IMR-90 (cell line): ENCODE results near the gene BBS12. TPM values are rescaled to one million over a fixed set of nuclear protein-coding genes. Genes with fewer than 3 reads are reported as not detected.

Source experiments
- ATAC-seq: fragments of 200-7000 bp; cut with Tn5 transposase; 2 replicates; pipeline ENCODE4 v1.9.1; 2020; ENCODE audit warnings: low read depth, mild to moderate bottlenecking, moderate library complexity
- BruUV-seq: library from RNA; stranded (reverse); fragments of 400-500 nt; replicated peaks from 2 replicates; lab custom pipeline; 2021; lab: Mats Ljungman, UMichigan
- CTCF ChIA-PET: fragments of 300-600 bp; formaldehyde crosslinking; extraction: SDS; loops from one replicate; lab custom pipeline; 2021; ENCODE audit warnings: antibody characterized with exemption; lab: Yijun Ruan, JAX
- POLR2A ChIA-PET: fragments of 300-600 bp; sonication (Branson Sonifier 250); formaldehyde crosslinking; loops from one replicate; lab custom pipeline; 2022; ENCODE audit warnings: antibody characterized with exemption; ENCODE audit not compliant: unreplicated experiment; lab: Charles Lee
- DNase-seq: peaks from one replicate; pipeline ENCODE4 v3.0.0; 2013
- H2AFZ ChIP-seq: replicated peaks from 2 replicates; pipeline ENCODE3; 2013; ENCODE audit warnings: low read length, mild to moderate bottlenecking; ENCODE audit not compliant: poor library complexity
- H2AK5ac ChIP-seq: 2 replicates; pipeline ENCODE4 v1.6.1; 2013; ENCODE audit warnings: low read depth, low read length, inconsistent platforms
- H2AK9ac ChIP-seq: replicated peaks from 2 replicates; pipeline ENCODE3; 2013; ENCODE audit warnings: mild to moderate bottlenecking, low read depth, low read length, moderate library complexity; ENCODE audit not compliant: poor library complexity
- H2BK120ac ChIP-seq: 2 replicates; pipeline ENCODE4 v1.6.1; 2013; ENCODE audit warnings: low read depth, low read length, inconsistent platforms
- H2BK15ac ChIP-seq: 3 replicates; pipeline ENCODE4 v1.6.1; 2013; ENCODE audit warnings: low read depth, low read length, inconsistent platforms
- H2BK20ac ChIP-seq: 2 replicates; pipeline ENCODE4 v1.6.1; 2013; ENCODE audit warnings: low read depth, mild to moderate bottlenecking, inconsistent platforms, low read length, moderate library complexity
- H2BK5ac ChIP-seq: 2 replicates; pipeline ENCODE4 v1.6.1; 2013; ENCODE audit warnings: mild to moderate bottlenecking, low read depth, low read length, inconsistent platforms; ENCODE audit not compliant: poor library complexity, severe bottlenecking
- H3K14ac ChIP-seq: replicated peaks from 2 replicates; pipeline ENCODE4 v1.6.1; 2013; ENCODE audit warnings: low read depth, low read length, inconsistent platforms
- H3K18ac ChIP-seq: 2 replicates; pipeline ENCODE4 v1.6.1; 2013; ENCODE audit warnings: low read depth, low read length, control low read depth
- H3K23ac ChIP-seq: 2 replicates; pipeline ENCODE4 v1.6.1; 2013; ENCODE audit warnings: low read depth, low read length, inconsistent platforms
- H3K27ac ChIP-seq: 2 replicates; pipeline ENCODE4 v1.5.1; 2013; ENCODE audit warnings: mild to moderate bottlenecking, control low read depth, low read length; ENCODE audit not compliant: insufficient read depth
- H3K27me3 ChIP-seq: 2 replicates; pipeline ENCODE4 v1.6.1; 2013; ENCODE audit warnings: low read length; ENCODE audit not compliant: control insufficient read depth, insufficient read depth
- H3K36me3 ChIP-seq: 2 replicates; pipeline ENCODE4 v1.6.1; 2013; ENCODE audit warnings: low read length, mixed read lengths; ENCODE audit not compliant: control insufficient read depth, insufficient read depth
- H3K4ac ChIP-seq: 2 replicates; pipeline ENCODE4 v1.6.1; 2013; ENCODE audit warnings: low read depth, low read length, inconsistent platforms
- H3K4me1 ChIP-seq: 2 replicates; pipeline ENCODE4 v1.6.1; 2013; ENCODE audit warnings: low read length, mixed read lengths; ENCODE audit not compliant: control insufficient read depth, insufficient read depth
- H3K4me2 ChIP-seq: 2 replicates; pipeline ENCODE4 v1.6.1; 2013; ENCODE audit warnings: low read depth, mild to moderate bottlenecking, control low read depth, low read length, moderate library complexity
- H3K4me3 ChIP-seq: 2 replicates; pipeline ENCODE4 v1.5.1; 2013; ENCODE audit warnings: low read depth, mild to moderate bottlenecking, control low read depth, low read length, moderate library complexity; ENCODE audit not compliant: insufficient read depth
- H3K56ac ChIP-seq: 2 replicates; pipeline ENCODE4 v1.6.1; 2013; ENCODE audit warnings: low read length, inconsistent platforms; ENCODE audit not compliant: insufficient read depth; ENCODE audit errors: extremely low read depth
- H3K79me1 ChIP-seq, 2 experiments: 2 replicates each; pipeline ENCODE4 v1.6.1; 2013; ENCODE audit warnings: low read length in 2 of 2, inconsistent platforms in 1 of 2, low read depth in 1 of 2
- H3K9ac ChIP-seq: 2 replicates; pipeline ENCODE4 v1.6.1; 2013; ENCODE audit warnings: low read depth, low read length, control low read depth
- H3K9me1 ChIP-seq: 2 replicates; pipeline ENCODE4 v1.6.1; 2013; ENCODE audit warnings: low read length, inconsistent platforms; ENCODE audit not compliant: insufficient read depth
- H3K9me3 ChIP-seq: 2 replicates; pipeline ENCODE4 v1.6.1; 2013; ENCODE audit warnings: low read length; ENCODE audit not compliant: control insufficient read depth, insufficient read depth
- H4K20me1 ChIP-seq: 2 replicates; pipeline ENCODE4 v1.6.1; 2013; ENCODE audit warnings: low read length, inconsistent platforms; ENCODE audit not compliant: insufficient read depth
- H4K5ac ChIP-seq: 2 replicates; pipeline ENCODE4 v1.6.1; 2013; ENCODE audit warnings: mild to moderate bottlenecking, low read depth, low read length, control low read depth
- H4K8ac ChIP-seq, 2 experiments: 2 replicates each; pipeline ENCODE4 v1.6.1; 2013; ENCODE audit warnings: low read depth in 2 of 2, low read length in 2 of 2, control low read depth in 1 of 2, inconsistent platforms in 1 of 2
- H4K91ac ChIP-seq: 2 replicates; pipeline ENCODE4 v1.6.1; 2013; ENCODE audit warnings: low read depth, low read length, inconsistent platforms; ENCODE audit not compliant: insufficient read depth
- BHLHE40 ChIP-seq: fragments of 150-350 bp; IDR thresholded peaks from 2 replicates; pipeline ENCODE4 v1.6.1; 2016; ENCODE audit warnings: mild to moderate bottlenecking, low read depth, low read length
- CEBPB ChIP-seq: IDR thresholded peaks from 2 replicates; pipeline ENCODE4 v1.6.1; 2012; ENCODE audit warnings: low read depth, low read length, improper control_type of control experiment
- CHD1 ChIP-seq: IDR thresholded peaks from 2 replicates; pipeline ENCODE4 v1.6.1; 2012; ENCODE audit warnings: low read depth, low read length, improper control_type of control experiment
- FOS ChIP-seq: fragments of 150-350 bp; IDR thresholded peaks from 2 replicates; pipeline ENCODE4 v1.6.1; 2016; ENCODE audit warnings: low read depth, low read length
- MAFK ChIP-seq: IDR thresholded peaks from 2 replicates; pipeline ENCODE4 v1.6.1; 2012; ENCODE audit warnings: low read depth, low read length, improper control_type of control experiment
- MAZ ChIP-seq: IDR thresholded peaks from 2 replicates; pipeline ENCODE4 v1.6.1; 2012; ENCODE audit warnings: low read depth, mild to moderate bottlenecking, low read length, improper control_type of control experiment, moderate library complexity, borderline replicate concordance
- MXI1 ChIP-seq: IDR thresholded peaks from 2 replicates; pipeline ENCODE4 v1.6.1; 2012; ENCODE audit warnings: low read depth, mild to moderate bottlenecking, low read length, moderate library complexity, borderline replicate concordance
- NFE2L2 ChIP-seq: fragments of 150-350 bp; IDR thresholded peaks from 2 replicates; pipeline ENCODE4 v1.6.1; 2016; ENCODE audit warnings: low read depth, mild to moderate bottlenecking, low read length
- POLR2A ChIP-seq: IDR thresholded peaks from 2 replicates; pipeline ENCODE4 v1.6.1; 2012; ENCODE audit warnings: mild to moderate bottlenecking, low read depth, low read length
- RAD21 ChIP-seq: IDR thresholded peaks from 2 replicates; pipeline ENCODE4 v1.6.1; 2012; ENCODE audit warnings: low read length, improper control_type of control experiment
- RCOR1 ChIP-seq: IDR thresholded peaks from 2 replicates; pipeline ENCODE4 v1.6.1; 2012; ENCODE audit warnings: mild to moderate bottlenecking, low read length, improper control_type of control experiment; ENCODE audit not compliant: insufficient replicate concordance
- RFX5 ChIP-seq: IDR thresholded peaks from 2 replicates; pipeline ENCODE4 v1.8.0; 2012; ENCODE audit warnings: low read depth, mild to moderate bottlenecking, low read length, moderate library complexity
- SMC3 ChIP-seq: fragments of 150-350 bp; IDR thresholded peaks from 2 replicates; pipeline ENCODE4 v1.6.1; 2016; ENCODE audit warnings: low read depth, mild to moderate bottlenecking, antibody characterized with exemption, low read length, moderate library complexity
- WGBS, 2 experiments: methylation state at CpG; one replicate each; pipeline versions ENCODE4 v1.1.5 to v1.1.7; 2013; ENCODE audit warnings: missing lambda C conversion rate in 2 of 2; ENCODE audit not compliant: insufficient read length in 1 of 2; ENCODE audit errors: extremely low coverage in 2 of 2; 5-methylcytosine and 5-hydroxymethylcytosine counted together
- dilution Hi-C: fragments of 300-500 bp; cut with HindIII; formaldehyde crosslinking; loops from one replicate; pipeline ENCODE4 v1.14.3; 2018; ENCODE audit warnings: low sequenced_read_pairs; ENCODE audit not compliant: unreplicated experiment
- in situ Hi-C: fragments of 300-500 bp; cut with MboI; formaldehyde crosslinking; loops from 3 replicates; pipeline ENCODE4 v1.14.3; 2019; ENCODE audit warnings: low sequenced_read_pairs, inconsistent platforms, mixed read lengths
- intact Hi-C: fragments of 100-400 bp; cut with micrococcal nuclease; formaldehyde crosslinking; loops from 2 replicates; pipeline ENCODE4 v1.10.0; 2022
- polyA plus RNA-seq, 3 experiments: library from polyadenylated mRNA; depleted of rRNA; stranded (reverse); fragments of >200 nt; gene quantifications; 2 replicates each; pipeline ENCODE4 v1.2.3, GENCODE V29; 2012; ENCODE audit warnings: low replicate concordance in 1 of 3
- total RNA-seq: library from RNA; depleted of rRNA; stranded (reverse); fragments of >200 nt; gene quantifications from 2 replicates; pipeline ENCODE4 v1.2.3, GENCODE V29; 2012
- TF ChIP-seq, protein P1 (sequence below): conservative IDR thresholded peaks from 2 replicates; pipeline ENCODE4 v1.5.1; 2012; ENCODE audit warnings: mild to moderate bottlenecking, low read depth, low read length, improper control_type of control experiment
- TF ChIP-seq, protein P2 (sequence below): fragments of 150-350 bp; IDR thresholded peaks from 2 replicates; pipeline ENCODE4 v1.6.1; 2017; ENCODE audit warnings: mild to moderate bottlenecking, antibody characterized with exemption, low read length, low read depth
- TF ChIP-seq, protein P3 (sequence below): fragments of 150-350 bp; IDR thresholded peaks from 2 replicates; pipeline ENCODE4 v1.6.1; 2016; ENCODE audit warnings: low read depth, mild to moderate bottlenecking, low read length, moderate library complexity, borderline replicate concordance

BBS12 gene
- total and polyA plus RNA-seq, 2 of the 4 experiments (the other 2 are of a cell fraction) = 1.1 to 5.9 TPM

GRCh38 chr4:122718281-122718680, 14.2 kb upstream of the BBS12 start:
- Histone ChIP-seq H3K14ac (no peak overlapping the region), H2BK5ac (no peak overlapping the region), H3K79me1 (no peaks in the 10 kb centered on the region), H3K23ac (no peak overlapping the region), H3K4me2 (no peak overlapping the region), H3K27ac (no peak overlapping the region), H2BK15ac (no peak overlapping the region), H2BK20ac (no peak overlapping the region), H3K36me3 (no peaks in the 10 kb centered on the region), H3K56ac (no peak overlapping the region), H3K9me1 (no peaks in the 10 kb centered on the region), H3K9me3 (no peaks in the 10 kb centered on the region), H3K4me3 (no peak overlapping the region), H2BK120ac (no peak overlapping the region), H2AK5ac (no peak overlapping the region), H3K4ac (no peak overlapping the region), H3K18ac (no peak overlapping the region), H4K8ac (no peak overlapping the region), H2AK9ac (no peak overlapping the region), H3K9ac (no peak overlapping the region), H3K27me3 (no peaks in the 10 kb centered on the region), H3K4me1 (no peaks in the 10 kb centered on the region), H4K20me1 (no peaks in the 10 kb centered on the region), H4K5ac (no peak overlapping the region), H4K91ac (no peak overlapping the region), H2AFZ (no peak overlapping the region)
- in situ Hi-C loops = loop anchor here (25.0 kb wide), 1 partner anchor 806 kb away; no protein-coding TSS in a partner anchor
- no peak for ATAC-seq
- TF ChIP-seq NFE2L2 (no peak), CEBPB (no peak), RAD21 (no peak), BHLHE40 (no peak), RFX5 (no peak), MAZ (no peak), FOS (no peak), CHD1 (no peak), RCOR1 (no peak), MAFK (no peak), POLR2A (no peak), MXI1 (no peak), SMC3 (no peak)
- TF ChIP-seq, protein P1, sequence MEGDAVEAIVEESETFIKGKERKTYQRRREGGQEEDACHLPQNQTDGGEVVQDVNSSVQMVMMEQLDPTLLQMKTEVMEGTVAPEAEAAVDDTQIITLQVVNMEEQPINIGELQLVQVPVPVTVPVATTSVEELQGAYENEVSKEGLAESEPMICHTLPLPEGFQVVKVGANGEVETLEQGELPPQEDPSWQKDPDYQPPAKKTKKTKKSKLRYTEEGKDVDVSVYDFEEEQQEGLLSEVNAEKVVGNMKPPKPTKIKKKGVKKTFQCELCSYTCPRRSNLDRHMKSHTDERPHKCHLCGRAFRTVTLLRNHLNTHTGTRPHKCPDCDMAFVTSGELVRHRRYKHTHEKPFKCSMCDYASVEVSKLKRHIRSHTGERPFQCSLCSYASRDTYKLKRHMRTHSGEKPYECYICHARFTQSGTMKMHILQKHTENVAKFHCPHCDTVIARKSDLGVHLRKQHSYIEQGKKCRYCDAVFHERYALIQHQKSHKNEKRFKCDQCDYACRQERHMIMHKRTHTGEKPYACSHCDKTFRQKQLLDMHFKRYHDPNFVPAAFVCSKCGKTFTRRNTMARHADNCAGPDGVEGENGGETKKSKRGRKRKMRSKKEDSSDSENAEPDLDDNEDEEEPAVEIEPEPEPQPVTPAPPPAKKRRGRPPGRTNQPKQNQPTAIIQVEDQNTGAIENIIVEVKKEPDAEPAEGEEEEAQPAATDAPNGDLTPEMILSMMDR = no peak
- TF ChIP-seq, protein P2, sequence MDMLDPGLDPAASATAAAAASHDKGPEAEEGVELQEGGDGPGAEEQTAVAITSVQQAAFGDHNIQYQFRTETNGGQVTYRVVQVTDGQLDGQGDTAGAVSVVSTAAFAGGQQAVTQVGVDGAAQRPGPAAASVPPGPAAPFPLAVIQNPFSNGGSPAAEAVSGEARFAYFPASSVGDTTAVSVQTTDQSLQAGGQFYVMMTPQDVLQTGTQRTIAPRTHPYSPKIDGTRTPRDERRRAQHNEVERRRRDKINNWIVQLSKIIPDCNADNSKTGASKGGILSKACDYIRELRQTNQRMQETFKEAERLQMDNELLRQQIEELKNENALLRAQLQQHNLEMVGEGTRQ = no peak
- TF ChIP-seq, protein P3, sequence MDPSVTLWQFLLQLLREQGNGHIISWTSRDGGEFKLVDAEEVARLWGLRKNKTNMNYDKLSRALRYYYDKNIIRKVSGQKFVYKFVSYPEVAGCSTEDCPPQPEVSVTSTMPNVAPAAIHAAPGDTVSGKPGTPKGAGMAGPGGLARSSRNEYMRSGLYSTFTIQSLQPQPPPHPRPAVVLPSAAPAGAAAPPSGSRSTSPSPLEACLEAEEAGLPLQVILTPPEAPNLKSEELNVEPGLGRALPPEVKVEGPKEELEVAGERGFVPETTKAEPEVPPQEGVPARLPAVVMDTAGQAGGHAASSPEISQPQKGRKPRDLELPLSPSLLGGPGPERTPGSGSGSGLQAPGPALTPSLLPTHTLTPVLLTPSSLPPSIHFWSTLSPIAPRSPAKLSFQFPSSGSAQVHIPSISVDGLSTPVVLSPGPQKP = no peak
- intact Hi-C loops = no loop called here
- no CpG with 5 or more reads among the region's 2 CpGs for WGBS, 2 experiments
- no TSS peak for BruUV-seq
- no peak for DNase-seq
- POLR2A ChIA-PET = no interaction called here
- dilution Hi-C loops = no loop called here
- CTCF ChIA-PET = interaction anchor here (1.8 kb wide), 1 partner anchor 116 kb away, joined by 18 read pairs; no protein-coding TSS in a partner anchor
